NCI-H2227 (cell line): ENCODE results near the gene C6orf15.
"Not testable (repeated sequence)": the region's sequence is repeated elsewhere in the genome, so short reads cannot be mapped to it uniquely, and the experiment has no call there.

Experiments
- DNase-seq: peaks from one replicate; lab custom pipeline; 2025; ENCODE audit not compliant: unreplicated experiment; lab: John Stamatoyannopoulos, UW

The C6orf15 gene

DNA sequence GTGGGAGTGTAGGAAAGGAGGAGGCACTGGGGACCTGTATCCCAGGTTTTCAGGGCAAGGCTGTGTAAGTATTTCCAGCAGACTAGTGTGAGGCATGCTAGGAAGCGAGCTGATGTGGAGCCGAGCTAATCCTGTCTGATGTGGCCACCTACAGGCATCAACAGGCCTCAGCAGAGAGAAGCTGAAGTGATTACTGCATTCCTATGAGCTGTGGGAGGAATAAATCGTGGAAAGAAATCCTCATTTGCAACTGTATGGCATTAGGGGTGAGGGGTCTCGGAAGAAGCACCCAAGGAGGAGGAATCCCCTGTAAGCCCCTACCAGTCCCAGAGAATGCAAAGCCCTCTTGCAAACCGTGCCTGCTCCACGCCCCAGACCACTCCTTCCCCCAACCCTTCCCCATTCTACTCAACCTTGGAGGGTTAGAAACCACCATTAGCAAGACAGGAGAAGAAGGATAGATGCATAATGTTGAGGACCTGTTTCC lies 41.6 kb downstream of the C6orf15 start:
- peak; percentile 65 for DNase-seq

DNA sequence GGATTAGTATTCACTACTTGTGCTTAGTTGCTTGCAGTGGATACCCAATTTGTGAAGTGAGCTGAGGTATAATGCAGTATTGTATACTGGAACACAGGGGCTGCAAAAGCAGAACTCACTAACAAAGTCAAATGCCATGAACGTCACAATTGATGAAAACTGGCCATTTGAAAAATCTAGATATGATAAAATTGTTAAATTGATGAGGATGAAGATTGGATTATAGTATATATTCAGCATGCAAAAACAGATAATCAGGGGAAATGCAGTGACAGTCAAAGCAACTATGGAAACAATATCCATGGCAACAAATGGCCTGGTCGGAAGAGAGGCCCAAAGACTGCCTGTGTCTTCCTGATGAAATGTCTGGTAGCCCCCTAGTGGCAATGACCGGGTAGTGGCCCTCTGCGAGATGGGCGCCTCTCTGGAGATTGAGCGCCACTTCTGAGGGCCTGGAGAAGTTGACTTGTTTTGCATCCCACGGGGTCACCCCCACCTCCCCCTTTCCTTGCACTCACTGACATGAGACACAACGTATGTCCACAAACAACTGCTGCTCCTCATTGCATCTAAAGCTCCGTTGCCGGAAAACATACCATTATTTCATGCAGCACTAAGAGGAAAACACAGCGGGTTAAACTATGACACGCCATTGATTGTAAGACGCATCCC lies 43.6 kb downstream of the C6orf15 start:
- peak; percentile 80 for DNase-seq

DNA sequence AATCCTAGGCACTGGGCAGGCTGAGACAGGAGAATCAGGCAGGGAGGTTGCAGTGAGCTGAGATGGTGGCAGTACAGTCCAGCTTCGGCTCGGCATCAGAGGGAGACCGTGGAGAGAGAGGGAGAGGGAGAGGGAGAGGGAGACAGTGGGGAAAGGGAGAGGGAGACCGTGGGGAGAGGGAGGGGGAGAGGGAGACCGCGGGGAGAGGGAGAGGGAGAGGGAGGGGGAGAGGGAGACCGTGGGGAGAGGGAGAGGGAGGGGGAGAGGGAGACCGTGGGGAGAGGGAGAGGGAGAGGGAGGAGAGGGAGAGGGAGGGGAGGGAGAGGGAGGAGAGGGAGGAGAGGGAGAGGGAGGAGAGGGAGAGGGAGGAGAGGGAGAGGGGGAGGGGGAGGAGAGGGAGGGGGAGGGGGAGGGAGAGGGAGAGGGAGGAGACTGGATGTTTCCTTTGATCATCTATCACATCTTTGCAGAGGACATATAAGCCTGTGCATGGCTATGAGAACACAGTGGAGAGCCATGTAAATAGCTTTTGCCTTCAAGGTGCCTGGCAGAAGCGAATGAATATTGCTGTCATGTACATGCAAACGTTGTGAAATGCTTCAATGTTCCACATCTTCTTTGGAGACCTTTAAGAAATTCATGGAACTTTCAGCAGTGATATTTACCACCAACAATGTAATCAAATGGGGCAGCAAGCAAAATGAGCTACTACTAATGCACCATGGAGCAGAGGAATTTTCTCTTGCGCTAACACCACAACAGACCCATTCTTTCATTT lies 44.3 kb downstream of the C6orf15 start:
- not testable (repeated sequence) for DNase-seq

DNA sequence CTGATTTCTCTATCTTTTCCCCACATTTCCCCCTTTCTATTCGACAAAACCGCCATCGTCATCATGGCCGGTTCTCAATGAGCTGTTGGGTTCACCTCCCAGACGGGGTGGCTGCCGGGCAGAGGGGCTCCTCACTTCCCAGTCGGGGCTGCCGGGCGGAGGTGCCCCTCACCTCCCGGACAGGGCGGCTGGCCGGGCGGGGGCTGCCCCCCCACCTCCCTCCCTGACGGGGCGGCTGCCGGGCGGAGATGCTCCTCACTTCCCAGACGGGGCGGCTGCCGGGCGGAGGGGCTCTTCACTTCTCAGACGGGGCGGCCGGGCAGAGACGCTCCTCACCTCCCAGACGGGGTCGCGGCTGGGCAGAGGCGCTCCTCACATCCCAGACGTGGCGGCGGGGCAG lies 45.3 kb downstream of the C6orf15 start:
- DNase-seq: not testable (repeated sequence)

DNA sequence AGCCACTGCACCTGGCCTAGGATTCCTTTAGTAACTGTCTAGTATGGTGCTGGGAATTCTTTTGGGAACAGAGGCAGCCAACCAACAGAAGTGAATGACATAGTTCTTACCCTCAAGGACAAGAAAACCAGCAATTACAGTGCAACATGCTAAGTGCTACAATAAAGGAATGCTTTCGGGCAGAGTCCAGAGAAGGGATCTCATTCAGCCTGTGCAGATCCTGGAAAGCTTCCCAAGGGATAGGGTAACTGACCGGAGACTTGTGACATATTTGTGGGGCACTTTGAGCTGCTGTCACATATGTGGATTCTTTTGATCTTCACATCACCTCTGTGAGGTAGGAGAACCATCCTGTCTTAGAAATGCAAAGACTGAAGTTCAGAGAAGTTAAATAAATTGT lies 46.8 kb downstream of the C6orf15 start:
- DNase-seq: peak; percentile 15

DNA sequence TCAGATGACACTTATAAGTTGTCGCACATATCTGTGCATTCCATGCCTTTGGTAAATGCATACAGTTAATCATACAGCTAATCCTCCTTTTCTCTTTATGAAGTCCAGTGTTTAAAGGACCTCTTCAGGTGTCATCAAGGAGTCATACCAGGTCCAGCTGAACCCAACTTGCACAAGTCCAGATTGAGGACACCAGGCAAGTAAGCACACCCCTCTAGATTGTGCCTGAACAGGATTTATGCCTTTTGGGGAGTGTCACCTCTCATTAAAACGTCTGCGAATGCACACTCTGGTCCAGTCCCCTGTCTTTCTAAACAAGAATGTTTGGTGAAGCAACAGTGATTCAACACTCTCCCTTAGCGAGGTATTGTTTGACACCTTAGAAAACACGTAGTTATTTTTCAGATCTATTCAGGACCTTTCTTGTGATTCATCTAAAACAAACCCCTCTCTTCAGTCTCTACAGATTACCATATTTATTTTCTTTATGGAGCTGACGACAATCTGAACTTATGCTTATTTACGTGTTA lies 48.4 kb downstream of the C6orf15 start:
- DNase-seq: no peak
